Cardiac septum (tissue), 1 donor: ENCODE results near the gene PLAAT5. TPM values are rescaled to one million over a fixed set of nuclear protein-coding genes. Genes with fewer than 3 reads are reported as not detected.

Source experiments
- DNase-seq: peaks from one replicate; pipeline ENCODE4 v3.0.0-alpha.2; 2020; ENCODE audit warnings: low spot score
- intact Hi-C: fragments of 100-400 bp; cut with DNase I; formaldehyde crosslinking; loops from one replicate; pipeline ENCODE4 v1.14.0; 2022
- total RNA-seq: library from RNA; stranded (reverse); fragmentation: NEBNext Ultra II Directional; extraction: Animal tissue kit (Norgen Biotek cat#: 25700); gene quantifications from one replicate; pipeline ENCODE4 v1.2.1, GENCODE V29; 2021
- donor health status: DM: no; HTN: no; CAD: no.

Gene PLAAT5
- total RNA-seq, 1 donor from 2014 or later = 0.32 TPM

DNA sequence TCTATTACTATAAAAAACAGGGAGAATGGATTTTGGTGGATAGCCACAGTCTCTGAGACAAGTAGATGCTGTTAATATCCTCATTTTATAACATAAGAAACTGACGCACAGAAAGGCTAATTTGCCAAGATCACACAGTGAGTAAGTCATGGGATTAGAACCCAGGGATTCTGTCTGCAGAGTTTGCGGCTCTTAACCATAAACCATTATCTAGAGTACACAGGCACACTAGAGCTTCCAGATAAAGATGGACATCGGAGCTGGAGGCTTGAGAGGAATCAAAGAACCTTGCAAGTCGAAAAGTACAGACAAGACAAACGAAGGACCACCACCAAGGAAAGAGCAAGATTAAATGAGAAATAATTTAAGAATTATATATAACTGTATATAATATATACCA lies 26.2 kb upstream of the PLAAT5 start:
- DNase-seq = no peak
- intact Hi-C loops = no loop called here

DNA sequence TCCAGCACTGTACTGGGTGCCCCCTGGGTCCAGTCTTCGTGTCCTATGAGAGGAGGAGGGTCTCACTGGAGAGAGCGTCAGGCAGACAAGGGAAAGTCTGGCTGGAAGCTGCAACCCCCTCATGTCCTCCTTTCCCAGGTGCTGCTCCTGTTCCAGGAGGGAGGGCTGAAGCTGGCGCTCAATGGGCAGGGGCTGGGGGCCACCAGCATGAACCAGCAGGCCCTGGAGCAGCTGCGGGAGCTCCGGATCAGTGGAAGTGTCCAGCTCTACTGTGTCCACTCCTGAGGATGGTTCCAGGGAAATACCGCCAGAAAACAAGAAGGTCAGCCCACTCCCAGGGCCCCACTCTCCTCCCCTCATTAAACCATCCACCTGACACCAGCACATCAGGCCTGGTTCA lies 25.1 kb upstream of the PLAAT5 start:
- intact Hi-C loops = no loop called here
- no peak for DNase-seq

DNA sequence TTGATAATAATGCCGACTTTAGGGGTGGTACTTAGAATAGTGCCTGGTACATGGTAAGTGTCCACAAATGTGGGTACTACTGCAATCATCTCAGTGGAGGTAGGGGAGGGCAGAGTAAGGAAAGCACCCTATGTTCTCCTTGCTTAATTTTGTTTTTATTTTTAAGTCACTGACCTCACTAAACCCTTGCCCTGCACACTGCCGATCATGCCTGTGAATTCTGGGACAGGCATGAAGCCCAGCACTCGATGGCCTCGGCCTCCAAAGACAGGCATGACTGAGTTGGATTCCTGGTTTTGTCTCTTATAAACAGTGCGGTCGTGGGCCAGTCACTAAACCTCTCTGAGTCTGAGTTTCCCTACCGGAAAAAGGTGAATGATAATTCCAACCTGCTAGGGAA lies 21.8 kb upstream of the PLAAT5 start:
- DNase-seq = no peak
- intact Hi-C loops = no loop called here

DNA sequence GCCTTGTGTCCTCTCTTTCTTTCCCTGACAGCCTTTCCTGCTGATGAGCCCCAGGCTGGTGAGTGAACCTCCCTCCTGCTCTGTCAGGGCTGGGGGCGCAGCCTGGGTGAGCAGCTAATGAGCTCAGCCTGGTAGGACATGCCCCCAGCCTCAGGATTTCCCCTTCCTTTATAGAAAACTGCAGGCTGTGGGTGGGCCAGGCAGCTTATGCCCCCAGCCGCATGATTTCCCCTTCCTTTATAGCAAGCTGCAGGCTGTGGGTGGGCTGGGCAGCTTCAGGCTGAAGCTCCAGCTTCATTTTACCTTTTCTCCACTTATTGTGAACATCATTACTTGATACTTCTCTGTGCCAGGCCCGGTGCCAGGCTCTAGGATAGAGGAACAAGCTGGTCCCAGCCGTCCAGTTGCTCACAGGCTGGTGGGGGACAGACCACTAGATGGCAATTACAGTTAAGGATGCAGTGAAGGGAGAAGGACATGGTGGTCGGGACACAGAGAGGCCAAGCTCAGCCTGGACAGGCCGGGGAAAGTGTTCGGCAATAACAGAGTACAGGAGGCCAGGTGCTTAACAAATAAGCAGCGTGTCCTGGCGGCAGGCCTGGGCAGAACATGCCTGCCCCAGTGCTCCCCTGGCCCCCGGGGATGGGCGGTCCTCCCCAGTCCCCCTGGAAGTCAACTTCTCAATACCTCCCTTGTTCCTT lies 20.2 kb upstream of the PLAAT5 start:
- no peak for DNase-seq
- intact Hi-C loops = no loop called here

DNA sequence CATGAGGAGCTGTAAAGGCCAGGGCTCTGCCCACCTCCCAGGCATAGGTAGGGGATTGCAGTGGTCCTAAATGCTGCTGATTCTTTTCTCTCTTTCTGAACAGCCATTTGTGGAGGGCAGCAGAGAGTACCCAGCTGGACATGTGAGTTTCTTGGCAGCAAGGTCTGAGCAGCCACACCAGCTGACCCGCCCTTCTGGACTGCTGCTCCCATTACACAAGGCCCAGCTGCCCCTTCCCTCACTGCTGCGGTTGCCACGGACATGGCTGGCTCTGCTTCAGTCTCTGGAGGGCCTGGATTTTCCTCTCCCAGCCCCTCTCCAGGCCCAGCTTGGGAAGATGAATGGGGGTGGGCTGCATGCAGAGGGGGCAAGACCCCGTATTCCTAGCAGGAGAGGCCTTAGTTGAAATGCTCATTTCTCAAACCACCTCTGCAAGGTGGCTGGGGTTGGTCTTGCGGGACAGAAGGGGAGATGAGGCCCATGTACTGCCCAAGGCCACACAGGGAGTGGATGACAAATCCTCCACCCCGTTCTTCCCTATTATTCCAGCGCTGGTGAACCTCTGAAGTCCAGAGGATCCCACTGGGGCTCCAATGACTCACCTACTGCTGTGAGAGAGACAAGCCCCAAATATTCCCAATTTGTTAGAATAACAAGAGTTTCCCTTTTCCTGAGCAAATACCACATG lies 19.5 kb upstream of the PLAAT5 start:
- no peak for DNase-seq
- intact Hi-C loops = no loop called here

DNA sequence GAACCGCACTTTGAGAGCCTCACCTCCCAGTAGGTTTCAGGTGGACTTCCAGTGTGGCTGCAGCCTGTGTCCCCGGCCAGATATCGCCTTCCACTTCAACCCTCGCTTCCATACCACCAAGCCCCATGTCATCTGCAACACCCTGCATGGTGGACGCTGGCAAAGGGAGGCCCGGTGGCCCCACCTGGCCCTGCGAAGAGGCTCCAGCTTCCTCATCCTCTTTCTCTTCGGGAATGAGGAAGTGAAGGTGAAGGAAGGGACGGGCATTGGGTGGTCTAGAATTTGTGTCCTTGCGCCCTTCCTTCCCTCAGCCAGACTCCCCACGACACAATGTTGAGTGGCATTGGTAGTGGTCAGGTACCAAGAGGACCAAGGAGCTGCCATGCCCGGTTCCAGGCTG lies 17.8 kb upstream of the PLAAT5 start:
- no peak for DNase-seq
- intact Hi-C loops = no loop called here

DNA sequence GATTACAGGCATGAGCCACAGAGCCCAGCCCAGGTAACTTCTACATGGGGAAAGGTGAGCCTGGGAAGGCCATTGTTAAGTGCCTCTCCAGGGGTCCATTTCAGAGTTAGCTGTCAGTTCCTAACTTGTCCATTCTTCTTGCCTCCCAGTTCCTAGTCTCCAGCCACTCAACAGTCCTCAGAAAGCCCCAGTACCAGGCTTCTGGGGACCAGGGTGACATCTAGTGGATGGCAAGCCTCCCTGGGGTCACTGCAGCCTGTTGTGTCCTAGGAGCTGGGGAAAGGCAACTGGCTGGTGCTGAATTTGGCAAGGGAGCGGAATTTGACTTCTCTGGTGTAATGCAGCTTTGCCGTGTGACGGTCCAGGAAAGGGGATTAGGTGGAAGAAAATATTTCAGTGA lies 17.0 kb upstream of the PLAAT5 start:
- DNase-seq = no peak
- intact Hi-C loops = no loop called here

DNA sequence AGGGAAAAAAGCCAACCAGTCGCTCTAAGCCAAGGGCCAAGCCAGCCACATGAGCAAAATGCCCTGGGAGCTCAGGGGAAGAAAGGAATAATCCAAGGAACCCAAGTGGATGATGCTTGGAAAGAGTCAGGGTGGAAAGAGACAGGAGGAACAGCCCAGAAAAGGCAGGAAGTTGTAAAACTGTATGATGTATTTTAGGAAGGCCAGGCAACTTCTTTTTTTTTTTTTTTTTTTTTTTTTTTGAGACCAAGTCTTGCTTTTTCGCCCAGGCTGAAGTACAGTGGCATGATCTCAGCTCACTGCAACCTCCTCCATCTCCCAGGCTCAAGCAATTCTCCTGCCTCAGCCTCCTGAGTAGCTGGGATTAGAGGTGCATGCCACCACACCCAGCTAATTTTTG lies 16.5 kb upstream of the PLAAT5 start:
- intact Hi-C loops = no loop called here
- no peak for DNase-seq

DNA sequence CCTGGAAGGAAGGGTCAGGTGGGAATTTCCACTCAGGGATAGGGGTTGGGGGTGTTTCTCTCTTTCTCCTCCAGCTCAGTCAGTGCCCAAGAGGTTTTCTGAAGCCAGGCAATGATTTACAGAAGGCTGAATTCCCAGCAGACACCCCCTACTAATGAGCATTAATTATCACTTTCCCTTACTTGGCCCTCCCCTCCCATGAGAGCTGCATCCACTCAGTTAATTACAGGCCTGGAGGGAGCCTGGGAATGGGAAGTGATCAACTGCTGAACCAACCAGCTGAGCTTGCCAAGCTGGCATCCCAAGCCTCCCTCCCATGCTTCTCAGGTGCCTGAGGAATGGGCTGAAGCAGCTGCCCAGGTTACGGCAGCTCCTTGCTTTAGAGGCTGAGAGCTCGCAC lies 15.9 kb upstream of the PLAAT5 start:
- intact Hi-C loops = no loop called here
- no peak for DNase-seq

DNA sequence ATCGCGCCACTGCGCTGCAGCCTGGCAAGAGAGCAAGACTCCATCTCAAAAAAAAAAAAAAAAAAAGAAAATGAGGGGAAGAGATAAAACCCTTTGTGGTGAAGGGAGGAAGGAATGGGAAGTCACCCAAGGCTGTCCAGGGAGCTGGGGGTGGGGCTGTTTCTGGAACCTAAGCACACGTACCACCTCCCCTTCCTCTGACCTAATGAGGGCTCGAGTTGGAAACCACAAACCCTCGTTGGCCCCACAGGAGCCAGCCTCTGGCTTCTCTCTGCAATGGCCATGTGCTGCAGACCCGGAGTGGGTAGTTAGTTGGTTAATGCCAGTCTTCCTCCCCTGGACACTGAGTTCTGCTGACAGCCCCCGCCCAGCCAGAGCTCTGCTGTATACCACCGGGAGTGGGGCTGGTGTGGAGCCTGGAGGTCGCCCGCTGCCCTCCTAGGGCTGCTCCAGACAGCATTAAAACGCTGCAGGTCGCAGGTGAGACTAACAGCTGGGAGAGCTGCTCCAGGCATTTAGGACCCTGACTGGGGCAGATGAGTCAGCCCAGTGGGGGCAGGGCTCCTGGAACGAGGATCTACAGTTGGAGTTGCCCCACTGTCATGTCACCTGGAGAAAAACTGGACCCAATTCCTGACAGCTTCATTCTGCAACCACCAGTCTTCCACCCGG lies 15.0 kb upstream of the PLAAT5 start, which contains the start of gene LGALS12:
Gene LGALS12 (plus strand): TSS at position 228 of the 672 bp plus-strand sequence. CDS start 375 bp downstream, at position 603.
- intact Hi-C loops = no loop called here
- no peak for DNase-seq

DNA sequence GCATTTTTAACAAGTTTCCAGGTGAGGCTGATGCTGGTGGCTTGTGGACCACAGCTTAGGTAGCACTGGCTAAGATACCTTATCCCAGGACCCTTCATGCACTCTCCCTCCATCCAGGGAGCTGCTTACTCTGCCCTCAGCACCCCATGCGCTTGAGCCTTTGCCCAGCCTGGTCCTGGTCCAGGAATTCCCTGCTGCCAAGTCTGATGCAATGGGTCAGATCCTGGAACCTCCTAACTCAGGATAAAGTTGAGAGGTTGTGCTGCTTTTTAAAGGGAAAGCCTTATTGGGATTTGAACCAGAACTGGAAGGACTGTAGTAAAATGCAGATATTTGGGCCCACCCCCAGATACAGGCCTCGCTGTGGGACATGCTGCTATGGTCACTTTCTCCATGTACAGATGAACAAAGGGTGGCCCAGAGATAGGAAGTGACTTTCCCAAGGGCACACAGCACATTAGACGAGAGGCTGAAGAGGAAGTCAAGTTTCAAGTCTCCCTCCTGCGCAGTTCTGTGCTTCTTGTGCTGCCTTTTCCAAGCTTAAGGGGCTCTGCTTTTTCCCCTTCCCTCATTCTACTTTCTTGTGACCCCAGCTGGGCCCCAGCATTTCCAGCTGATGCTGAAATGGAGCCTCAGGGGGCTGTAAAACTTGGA lies 14.1 kb upstream of the PLAAT5 start:
- DNase-seq = no peak
- intact Hi-C loops = no loop called here

DNA sequence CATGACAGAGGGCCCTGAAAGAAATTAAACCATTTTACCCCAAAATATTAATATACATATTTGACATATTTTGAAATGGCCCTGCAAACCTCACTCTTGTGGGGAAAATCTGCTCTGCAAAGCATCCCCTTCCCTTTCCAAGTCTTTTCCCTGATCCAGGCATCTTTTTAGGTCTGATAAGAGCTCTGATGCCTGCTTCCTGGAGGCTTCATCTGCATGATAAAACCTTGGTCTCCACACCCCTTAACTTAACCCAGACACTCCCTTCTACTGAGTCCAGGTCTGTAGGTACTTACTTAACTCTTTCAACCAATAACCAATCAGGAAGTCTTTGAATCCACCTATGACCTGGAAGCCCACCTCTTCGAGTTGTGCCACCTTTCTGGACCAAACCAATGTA lies 13.1 kb upstream of the PLAAT5 start:
- no peak for DNase-seq
- intact Hi-C loops = no loop called here

DNA sequence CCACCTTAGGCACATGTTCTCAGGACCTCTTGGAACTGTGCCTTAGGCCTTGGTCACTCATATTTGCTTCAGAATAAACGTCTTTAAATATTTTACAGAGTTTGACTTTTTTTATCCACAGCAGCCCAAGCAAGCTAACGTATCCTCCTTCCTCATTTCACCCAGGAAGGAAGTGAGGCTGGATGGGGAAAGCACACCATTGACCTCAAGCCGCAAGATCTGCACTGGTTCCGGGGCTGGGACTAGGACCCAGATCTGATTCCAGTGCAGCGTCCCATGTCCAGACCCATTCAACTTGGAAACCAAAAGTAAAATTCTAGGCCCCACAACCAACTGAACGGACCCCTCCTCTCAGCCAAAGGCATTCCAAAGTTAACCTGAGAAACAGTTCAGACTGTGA lies 12.5 kb upstream of the PLAAT5 start:
- peak; percentile 83 for DNase-seq

DNA sequence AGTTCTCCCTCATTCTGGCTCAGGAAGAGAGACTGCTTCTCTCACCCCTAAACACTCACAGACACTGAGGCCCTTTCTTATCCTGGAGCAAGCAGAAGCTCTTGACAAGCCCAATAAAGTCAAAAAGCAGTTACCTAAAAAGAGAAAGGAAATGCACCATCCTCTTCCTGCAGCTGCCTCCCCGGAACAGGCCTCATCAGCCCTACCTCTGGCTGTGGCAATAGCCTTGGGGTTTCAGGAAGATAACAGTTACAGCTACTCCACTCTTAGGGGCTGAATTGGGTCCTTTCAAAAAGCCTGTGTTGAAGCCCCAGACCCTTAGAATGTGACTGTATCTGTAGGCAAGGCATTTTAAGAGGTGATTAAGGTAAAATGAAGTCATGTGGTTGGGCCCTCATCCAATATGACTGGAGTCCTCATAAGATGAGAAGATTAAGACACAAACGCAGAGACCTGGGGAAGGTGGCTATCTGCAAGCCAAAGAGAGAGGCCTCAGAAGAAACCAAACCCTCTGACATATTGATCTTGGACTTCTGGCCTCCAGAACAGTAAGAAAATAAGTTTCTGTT lies 11.4 kb upstream of the PLAAT5 start:
- intact Hi-C loops = no loop called here
- no peak for DNase-seq

More for the DNA sequence above, 12.5 kb upstream of the PLAAT5 start:
- intact Hi-C loops = no loop called here

DNA sequence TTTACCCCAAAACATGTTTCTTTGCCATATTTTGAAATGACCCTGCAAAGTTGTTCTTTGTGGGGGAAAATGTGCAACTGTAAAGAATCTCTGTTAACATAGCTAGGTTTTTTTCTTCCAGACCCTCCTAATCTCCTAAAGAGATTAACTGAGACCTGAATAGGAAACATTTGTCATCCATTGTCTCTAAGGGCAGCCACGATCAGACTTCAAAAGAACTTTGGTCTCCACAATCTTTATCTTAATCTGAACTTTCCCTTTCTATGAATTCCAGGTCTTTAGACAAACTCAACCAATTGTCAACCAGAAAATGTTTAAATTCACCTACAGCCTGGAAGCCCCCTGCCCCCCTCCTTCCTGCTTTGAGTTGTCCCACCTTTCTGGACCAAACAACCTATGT lies 10.3 kb upstream of the PLAAT5 start:
- no peak for DNase-seq
- intact Hi-C loops = no loop called here

DNA sequence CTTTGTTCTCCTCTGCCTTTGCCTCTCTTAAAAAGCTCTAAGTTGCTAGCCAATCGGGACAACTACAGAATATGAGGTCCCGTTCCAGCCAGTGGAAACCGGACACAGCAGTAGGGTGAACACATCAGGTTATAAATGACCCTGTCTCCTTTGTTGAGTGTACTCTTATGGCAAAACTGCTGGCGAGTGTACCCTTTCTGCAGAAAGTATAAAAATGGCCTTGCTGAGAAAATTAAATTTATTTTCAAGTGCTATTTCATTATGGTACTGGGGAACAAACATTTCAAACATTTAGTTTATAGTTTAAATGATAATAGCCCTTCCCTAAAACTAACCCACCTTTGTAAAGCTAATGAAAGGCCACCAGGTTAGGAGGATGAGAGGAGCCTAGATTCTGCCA lies 8.9 kb upstream of the PLAAT5 start:
- intact Hi-C loops = no loop called here
- DNase-seq = no peak

DNA sequence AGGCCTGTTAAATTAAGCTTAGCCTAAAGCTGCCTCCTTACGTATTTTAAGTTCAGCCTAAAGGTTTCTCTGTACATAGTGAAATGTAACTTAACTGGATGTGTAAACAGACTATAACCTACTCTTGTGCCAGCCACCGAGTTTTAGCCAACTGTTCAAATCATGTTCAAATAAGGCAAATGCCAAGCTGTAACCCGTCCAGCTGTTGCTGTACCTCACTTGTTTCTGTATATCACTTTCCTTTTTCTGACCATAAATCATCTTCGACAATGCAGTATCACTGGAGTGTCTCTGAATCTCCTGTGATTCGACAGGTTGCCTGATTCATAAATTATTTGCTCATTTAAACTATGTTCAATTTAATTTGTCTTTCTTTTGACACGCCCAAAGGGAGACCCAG lies 4.0 kb upstream of the PLAAT5 start:
- DNase-seq = no peak
- intact Hi-C loops = loop anchor here (5.0 kb wide), 1 partner anchor 117 kb away; the partner anchor contains the start of gene PLAAT3

DNA sequence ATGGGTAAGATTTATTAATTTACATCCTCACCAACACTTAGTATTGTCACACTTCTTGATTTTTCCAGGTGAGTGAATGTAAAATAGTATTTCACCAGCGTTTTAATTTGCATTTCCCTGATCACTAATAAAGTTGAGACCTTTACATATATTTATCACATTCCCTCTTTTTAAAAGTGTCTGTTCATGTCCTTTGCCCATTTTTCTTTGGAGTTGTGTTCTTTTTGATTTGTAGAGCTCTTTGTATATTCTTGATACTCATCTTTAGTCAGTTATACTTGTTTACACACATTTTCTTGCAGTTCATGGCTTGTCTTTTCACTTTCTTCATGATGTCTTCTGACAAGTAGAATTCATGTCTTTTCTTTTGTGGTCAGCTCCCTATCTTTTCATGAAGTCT lies 2.2 kb upstream of the PLAAT5 start:
- intact Hi-C loops = loop anchor here (5.0 kb wide), 1 partner anchor 119 kb away; the partner anchor contains the start of gene PLAAT3
- DNase-seq = no peak

DNA sequence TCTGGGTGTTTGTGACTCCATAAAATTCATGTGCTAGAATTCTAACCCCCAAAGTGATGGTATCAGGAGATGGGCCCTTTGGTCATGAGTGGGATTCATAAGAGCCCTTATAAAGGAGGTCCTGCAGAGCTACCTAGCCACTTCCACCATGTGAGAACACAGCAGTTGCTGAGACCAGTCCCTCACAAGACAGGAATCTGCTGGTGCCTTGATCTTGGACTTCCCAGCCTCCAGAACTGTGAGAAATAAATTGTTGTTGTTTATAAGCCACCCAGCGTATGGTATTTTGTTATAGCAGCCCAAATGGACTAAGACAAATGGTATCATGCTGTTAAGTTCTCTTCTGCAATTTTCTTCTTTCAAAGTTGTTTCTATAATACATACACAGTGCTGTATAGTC lies 1.5 kb upstream of the PLAAT5 start:
- no peak for DNase-seq
- intact Hi-C loops = loop anchor here (5.0 kb wide), 1 partner anchor 120 kb away; the partner anchor contains the start of gene PLAAT3
